ES-I3 (cell line): ENCODE results near the gene CAPN5.
"Not testable (repeated sequence)": the region's sequence is repeated elsewhere in the genome, so short reads cannot be mapped to it uniquely, and the experiment has no call there.

Experiments used
- H3K36me3 ChIP-seq: 2 replicates; pipeline ENCODE4 v1.6.1; 2013; ENCODE audit warnings: mild to moderate bottlenecking, low read length, control low read depth, moderate library complexity; ENCODE audit not compliant: insufficient read depth
- H3K4me1 ChIP-seq: 2 replicates; pipeline ENCODE4 v1.6.1; 2013; ENCODE audit warnings: mild to moderate bottlenecking, control low read depth, low read length; ENCODE audit not compliant: insufficient read depth
- H3K9ac ChIP-seq: 2 replicates; pipeline ENCODE4 v1.6.1; 2013; ENCODE audit warnings: low read depth, mild to moderate bottlenecking, low read length, moderate library complexity
- H3K9me3 ChIP-seq: 2 replicates; pipeline ENCODE4 v1.6.1; 2013; ENCODE audit warnings: mild to moderate bottlenecking, low read length, moderate library complexity; ENCODE audit not compliant: control insufficient read depth, insufficient read depth

Gene CAPN5

DNA sequence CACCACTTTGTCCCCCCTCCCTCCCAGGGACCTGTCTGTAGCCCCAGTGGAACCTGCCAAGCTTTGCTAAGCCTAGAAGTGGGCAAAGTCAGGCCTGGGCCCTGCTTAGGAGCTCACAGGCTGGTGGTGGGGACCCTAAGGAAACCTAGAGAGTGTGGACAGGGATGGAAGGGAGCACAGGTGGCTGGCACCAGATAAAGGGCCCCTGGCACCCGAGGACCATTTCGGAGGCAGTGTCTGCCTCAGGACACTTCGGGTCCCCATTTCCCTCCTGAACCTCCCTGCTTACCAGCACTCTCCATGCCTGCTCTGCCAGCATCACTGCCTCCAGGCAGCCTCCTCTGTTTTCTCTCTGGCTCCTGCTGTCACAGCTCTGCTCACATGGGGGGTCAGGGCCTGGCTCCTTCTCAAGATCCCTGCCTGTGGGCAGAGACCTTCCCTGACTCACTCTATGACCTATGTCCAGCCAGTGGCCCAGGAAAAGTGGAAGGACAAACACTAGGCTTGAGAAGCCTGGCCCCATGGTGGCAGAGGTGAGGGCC, 22.3 kb downstream of the CAPN5 start:
- H3K9me3 ChIP-seq = no peaks in the 10 kb centered on the region
- H3K36me3 ChIP-seq = no peaks in the 10 kb centered on the region

DNA sequence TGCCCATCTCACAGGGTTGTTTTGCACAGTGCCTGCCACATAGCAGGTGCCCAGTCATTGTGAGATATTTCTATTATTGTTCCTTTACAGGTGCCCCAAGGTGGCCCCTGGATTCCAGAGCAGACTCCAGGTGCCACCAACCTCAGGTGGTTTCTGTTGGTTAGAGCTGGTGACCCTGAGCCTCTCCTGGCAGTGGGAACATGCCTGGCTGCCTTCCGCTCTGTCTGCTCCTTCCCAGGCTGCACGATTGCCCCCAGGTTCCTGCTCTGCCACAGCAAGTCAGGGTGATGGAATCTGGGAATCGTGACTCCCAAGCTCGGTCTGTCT, 23.2 kb downstream of the CAPN5 start:
- Histone ChIP-seq H3K36me3 (no peaks in the 10 kb centered on the region), H3K4me1 (no peaks in the 10 kb centered on the region; the same call in 1 of the 2 replicates), H3K9ac (no peak overlapping the region), H3K9me3 (no peaks in the 10 kb centered on the region)

More for the DNA sequence above, 22.3 kb downstream of the CAPN5 start:
- Histone ChIP-seq H3K9ac (no peak overlapping the region), H3K4me1 (no peaks in the 10 kb centered on the region; the same call in 1 of the 2 replicates)

DNA sequence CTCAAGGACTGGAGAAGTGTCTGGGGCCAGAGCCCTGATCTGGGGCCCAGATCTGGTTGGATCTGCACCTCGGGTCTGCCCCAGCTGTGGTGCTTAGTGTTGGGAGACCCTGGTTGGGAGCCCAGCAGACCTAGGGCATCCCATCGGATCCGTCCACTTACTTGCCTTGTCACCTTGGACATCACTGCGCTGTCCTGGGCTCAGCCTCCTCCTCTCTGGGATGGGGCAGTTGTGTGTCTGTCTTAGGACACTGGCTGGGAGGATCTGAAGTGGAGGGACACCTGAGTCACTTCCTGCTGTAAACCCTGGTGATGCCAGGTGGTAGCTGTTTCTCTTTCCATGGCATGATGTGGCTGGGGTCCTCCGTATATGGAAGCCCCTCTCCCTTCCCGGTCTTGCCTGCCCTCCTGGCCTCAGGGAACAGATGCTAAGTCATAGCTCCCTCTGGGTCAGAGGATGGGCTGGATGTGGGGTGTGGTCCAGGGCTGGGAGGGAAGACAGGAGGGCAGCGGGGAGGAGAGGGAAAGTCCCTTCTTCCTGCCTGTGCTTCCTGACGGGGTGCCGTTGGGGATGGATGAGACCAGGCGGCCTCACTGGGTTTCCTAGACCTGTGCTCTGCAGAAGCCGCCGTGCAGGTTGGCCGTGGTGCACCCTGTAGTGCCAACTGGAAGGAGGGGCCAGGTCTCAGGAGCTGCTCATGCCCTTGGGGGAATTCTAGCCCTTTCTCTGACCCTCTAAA, 23.8 kb downstream of the CAPN5 start:
- Histone ChIP-seq H3K9me3 (no peaks in the 10 kb centered on the region), H3K4me1 (no peaks in the 10 kb centered on the region; the same call in 1 of the 2 replicates), H3K36me3 (no peaks in the 10 kb centered on the region), H3K9ac (no peak overlapping the region)

DNA sequence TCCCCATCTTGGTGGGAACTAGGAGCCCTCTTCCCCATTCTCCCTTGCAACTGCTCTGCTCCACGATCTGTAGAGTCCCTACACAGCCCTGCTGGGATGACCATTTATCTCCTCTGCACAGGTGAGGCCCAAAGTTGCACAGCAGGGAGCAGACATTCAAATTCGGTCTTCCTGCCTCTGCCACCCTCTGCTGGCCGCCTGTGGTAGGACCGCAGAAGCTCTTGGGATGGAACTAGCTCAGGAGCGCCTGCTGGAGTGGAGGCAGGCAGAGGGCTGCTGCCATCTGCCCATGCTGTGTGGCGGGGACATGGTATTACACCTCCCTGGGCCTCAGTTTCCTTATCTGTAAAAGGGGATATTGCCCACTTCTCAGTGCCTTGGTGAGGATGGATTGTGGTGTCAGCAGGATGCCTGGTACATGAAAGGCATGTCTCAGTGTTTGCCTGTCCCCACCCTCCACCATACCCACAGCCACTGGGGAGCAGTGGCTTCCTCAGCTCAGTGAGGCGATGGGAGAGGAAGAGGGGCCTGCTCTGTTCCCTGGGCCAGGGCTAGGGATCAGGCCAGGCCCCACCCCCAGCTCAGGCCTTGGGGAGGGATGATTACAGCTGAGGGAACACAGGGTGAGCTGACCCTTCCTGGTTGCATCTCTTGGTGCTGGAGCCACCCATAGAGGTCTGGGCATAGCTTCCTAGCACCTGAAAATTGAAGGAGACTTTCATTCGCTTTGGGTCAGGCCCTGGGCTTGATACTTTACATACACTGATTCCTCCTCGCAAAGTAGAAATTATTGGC, 24.6 kb downstream of the CAPN5 start:
- Histone ChIP-seq H3K4me1 (no peaks in the 10 kb centered on the region; the same call in 1 of the 2 replicates), H3K9me3 (no peaks in the 10 kb centered on the region), H3K36me3 (no peaks in the 10 kb centered on the region), H3K9ac (no peak overlapping the region)

DNA sequence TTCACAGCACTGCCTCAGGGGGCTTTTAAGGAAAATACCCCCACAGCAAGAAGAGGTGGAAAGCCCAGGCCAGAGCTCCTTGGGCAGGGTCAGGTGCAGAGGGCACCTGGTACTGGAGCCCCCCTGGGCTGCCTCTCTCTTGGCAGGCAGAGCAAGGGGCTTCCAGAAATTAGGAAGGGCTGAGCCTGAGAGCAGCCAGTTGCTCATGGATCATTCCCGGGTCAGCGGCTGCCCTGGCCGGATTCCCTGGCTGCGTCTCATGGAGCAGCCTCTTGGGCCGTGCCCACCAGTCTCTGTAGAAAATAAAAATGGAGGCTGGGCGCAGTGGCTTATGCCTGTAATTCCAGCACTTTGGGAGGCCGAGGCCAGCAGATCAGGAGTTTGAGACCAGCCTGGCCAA, 25.6 kb downstream of the CAPN5 start:
- Histone ChIP-seq H3K9me3 (peaks cover 2% of the 10 kb centered on the region; the same call in 1 of the 2 replicates), H3K4me1 (no peaks in the 10 kb centered on the region; the same call in 1 of the 2 replicates), H3K36me3 (no peaks in the 10 kb centered on the region), H3K9ac (no peak overlapping the region)

DNA sequence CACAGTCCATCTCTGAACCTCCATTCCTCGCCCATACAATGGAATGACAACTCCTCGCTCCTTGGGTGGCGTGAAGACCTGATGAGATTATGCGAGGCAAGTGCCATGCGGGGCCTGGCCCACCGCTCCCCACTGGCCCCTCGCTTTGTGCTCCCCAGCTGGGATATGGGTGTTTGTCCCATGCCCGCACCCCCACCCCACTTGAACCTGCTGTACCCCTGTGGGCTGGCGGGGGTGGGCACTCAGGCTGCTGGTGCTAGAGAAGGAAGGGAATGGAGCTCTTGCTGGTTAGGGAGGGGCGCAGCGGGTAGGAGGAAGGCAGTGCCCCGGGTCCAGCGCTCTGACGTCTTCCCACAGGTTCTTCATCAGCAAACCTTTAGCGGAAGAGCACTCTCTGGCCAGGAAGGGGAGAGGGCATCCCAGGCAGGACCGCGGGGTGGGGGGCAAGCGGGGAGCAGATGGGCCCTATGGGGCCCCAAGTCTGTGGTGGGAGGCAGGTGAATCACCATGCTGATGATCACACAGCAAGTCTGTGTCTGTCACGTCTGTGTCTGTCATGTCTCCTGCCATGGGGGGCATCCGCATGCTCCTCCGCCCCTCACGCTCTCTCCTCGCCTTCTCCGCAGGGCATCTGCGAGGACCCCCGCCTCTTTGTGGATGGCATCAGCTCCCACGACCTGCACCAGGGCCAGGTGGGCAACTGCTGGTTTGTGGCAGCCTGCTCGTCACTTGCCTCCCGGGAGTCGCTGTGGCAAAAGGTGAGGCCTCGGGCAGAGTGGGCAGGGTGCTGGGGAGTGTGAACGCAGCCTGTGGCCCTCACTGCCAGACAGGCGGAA, 26.5 kb downstream of the CAPN5 start:
- Histone ChIP-seq H3K9ac (no peak overlapping the region), H3K9me3 (peaks cover 2% of the 10 kb centered on the region; the same call in 1 of the 2 replicates), H3K4me1 (no peaks in the 10 kb centered on the region; the same call in 1 of the 2 replicates), H3K36me3 (no peaks in the 10 kb centered on the region)

DNA sequence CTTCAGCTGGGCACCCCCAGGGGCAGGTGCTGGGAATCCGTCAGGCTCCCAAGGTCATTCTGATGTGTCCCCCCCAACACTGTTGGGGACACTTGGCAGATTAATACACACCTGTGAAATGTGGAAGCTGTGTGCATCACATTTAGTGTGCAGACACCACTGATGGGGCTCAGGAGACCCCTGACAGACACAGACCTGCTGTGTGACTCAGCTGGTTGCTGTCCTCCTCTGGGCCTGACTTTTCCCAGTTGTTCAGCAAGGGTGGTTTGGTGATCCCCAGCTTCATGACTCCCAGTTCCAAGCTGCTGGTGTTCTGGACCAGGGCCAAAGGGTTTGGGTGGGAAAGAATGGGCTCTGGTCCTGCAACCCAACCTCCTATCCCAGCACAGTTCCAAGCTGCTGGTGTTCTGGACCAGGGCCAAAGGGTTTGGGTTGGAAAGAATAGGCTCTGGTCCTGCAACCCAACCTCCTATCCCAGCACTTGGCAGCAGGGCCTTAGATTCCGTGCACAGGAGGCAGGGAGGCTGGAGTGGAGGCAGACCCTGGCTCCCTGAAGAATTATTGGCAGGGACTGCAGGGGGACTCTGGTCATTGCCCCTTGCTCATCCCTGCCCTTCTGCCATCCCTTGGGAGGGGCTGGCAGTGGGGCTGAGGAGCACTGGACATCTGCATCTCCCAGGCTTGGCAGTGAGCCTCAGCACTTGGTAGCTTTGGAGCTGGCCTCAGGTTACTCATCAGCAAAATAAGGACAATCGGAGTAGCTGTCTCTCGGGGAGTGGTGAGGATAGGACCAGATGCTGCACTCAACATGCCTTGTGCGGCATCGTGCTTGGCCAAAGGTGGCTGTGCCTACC, 27.4 kb downstream of the CAPN5 start:
- Histone ChIP-seq H3K9ac (no peak overlapping the region), H3K36me3 (no peaks in the 10 kb centered on the region), H3K4me1 (no peaks in the 10 kb centered on the region; the same call in 1 of the 2 replicates), H3K9me3 (peaks cover 2% of the 10 kb centered on the region; the same call in 1 of the 2 replicates)

DNA sequence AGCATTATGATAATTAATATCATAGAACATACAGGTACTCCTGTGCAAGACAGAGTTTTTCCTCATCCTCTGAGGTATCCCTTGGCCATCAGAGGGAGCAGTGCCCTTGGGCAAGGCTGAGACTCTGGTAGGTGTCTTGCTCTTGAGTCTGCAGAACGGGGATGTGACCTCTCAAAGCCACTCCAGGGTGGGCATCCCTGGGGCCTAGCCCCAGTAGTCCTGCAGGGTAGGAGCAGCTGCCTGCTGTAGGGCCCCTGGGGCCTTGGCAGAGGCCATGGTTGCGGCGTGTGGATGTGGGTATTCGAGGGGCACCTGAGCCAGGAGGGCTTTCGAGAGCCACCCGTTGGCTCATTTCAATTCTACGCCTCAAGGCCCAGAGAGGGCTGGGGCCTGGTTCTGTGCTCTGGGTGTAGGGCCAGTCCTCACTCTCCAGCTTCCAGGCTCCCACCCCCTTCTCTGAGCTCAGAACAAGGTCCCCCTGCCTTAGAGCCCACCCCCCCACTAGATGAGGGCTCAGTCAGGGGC, 28.1 kb downstream of the CAPN5 start:
- Histone ChIP-seq H3K9ac (no peak overlapping the region), H3K4me1 (no peaks in the 10 kb centered on the region; the same call in 1 of the 2 replicates)

DNA sequence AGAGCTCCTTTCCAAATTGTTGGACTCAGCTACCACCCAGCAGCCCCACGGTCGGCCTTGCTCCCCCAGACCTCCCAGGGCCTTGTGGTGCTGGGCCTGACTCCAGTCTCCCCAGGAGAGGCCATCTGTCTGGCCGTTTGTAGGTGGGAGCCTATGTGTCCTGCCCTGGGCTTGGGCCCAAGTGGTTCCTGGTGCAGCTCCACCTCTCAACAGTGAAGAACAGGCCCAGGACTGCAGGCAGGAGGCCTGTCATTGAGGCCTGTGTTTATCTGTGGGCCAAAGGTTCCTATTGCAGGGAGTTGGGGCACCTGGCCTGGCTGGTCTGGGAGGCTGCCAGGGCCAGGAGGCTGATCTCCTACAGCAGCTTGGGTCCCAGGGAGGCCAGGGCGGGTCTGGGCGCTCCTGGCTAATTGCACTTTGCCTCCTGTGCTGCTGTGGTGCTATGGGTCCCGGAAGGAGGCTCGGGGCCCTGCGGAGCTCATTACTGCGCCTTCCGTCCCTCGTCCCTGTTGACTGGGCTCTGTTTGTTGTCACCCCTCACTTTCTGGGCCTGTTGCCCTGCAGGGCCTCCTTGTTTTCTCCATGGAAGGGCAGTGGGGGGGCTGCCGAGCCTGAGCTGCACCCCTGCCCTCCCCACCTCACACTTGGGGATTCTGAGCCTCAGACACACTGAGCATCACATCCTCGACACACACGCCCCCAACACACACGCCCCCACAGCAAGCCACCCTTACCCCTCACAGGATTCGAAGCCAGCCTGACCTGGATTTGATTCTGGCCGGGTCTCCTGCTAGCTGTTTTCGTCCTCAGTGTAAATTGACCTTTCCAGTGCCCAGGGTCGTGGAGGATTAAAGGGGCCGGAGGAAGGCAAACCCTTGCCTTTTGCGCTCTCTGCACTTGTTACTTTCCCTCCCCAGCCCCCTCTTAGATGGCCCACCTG, 29.1 kb downstream of the CAPN5 start:
- Histone ChIP-seq H3K4me1 (no peaks in the 10 kb centered on the region; the same call in 1 of the 2 replicates), H3K9me3 (peaks cover 2% of the 10 kb centered on the region; the same call in 1 of the 2 replicates), H3K9ac (no peak overlapping the region), H3K36me3 (no peaks in the 10 kb centered on the region)

More for the DNA sequence above, 28.1 kb downstream of the CAPN5 start:
- H3K9me3 ChIP-seq = peaks cover 2% of the 10 kb centered on the region; the same call in 1 of the 2 replicates
- H3K36me3 ChIP-seq = no peaks in the 10 kb centered on the region

DNA sequence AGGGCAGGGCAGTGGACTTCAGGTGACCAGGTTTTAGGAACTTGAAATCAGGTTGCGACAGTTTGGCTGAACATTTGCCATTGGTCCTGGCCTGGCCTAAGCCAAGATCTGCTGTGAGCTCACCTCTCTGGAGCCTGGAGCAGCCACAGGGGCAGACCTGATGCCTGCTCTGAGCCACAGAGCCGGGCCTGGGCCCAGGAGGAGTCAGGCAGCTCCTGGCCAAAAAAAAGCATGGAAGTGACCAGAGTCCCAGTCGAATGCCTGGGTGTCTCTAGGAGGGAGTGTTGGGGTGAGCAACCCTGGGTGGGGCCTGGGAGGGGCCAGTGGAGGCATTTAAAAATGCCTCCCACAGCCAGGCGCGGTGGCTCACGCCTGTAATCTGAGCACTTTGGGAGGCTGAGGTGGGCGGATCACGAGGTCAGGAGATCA, 29.8 kb downstream of the CAPN5 start:
- H3K9me3 ChIP-seq = peaks cover 2% of the 10 kb centered on the region; the same call in 1 of the 2 replicates
- H3K9ac ChIP-seq = no peak overlapping the region
- H3K4me1 ChIP-seq = no peaks in the 10 kb centered on the region
- H3K36me3 ChIP-seq = no peaks in the 10 kb centered on the region

DNA sequence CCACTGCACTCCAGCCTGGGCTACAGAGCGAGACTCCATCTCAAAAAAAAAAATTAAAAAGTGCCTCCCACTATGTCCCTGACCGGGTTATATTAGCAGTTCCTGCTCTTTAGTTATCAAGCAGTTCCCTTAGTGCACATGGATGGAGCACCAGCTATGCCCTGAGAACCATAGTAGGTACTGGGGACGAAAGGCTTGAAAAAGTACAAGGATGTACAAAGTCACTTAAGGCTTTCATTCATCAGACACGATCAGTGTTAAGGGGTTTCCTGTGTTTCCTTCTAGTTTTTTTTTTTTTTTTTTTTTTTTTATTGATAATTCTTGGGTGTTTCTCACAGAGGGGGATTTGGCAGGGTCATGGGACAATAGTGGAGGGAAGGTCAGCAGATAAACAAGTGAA, 30.4 kb downstream of the CAPN5 start:
- not testable (repeated sequence) for H3K4me1 ChIP-seq, H3K9ac ChIP-seq, H3K36me3 ChIP-seq, H3K9me3 ChIP-seq
